ENCODE data around the gene ARL11.

The ARL11 gene

GRCh38 chr13:49670828-49671227 is 42.5 kb downstream of the ARL11 start:
- no peak overlapping the region for H3K4me3 ChIP-seq (ENCODE audit: control insufficient read depth, low read depth, low read length)
- no peak for DNase-seq (ENCODE audit: low read depth)
- TF ChIP-seq, protein P1, sequence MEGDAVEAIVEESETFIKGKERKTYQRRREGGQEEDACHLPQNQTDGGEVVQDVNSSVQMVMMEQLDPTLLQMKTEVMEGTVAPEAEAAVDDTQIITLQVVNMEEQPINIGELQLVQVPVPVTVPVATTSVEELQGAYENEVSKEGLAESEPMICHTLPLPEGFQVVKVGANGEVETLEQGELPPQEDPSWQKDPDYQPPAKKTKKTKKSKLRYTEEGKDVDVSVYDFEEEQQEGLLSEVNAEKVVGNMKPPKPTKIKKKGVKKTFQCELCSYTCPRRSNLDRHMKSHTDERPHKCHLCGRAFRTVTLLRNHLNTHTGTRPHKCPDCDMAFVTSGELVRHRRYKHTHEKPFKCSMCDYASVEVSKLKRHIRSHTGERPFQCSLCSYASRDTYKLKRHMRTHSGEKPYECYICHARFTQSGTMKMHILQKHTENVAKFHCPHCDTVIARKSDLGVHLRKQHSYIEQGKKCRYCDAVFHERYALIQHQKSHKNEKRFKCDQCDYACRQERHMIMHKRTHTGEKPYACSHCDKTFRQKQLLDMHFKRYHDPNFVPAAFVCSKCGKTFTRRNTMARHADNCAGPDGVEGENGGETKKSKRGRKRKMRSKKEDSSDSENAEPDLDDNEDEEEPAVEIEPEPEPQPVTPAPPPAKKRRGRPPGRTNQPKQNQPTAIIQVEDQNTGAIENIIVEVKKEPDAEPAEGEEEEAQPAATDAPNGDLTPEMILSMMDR (conservative IDR thresholded peaks at IDR 0.05; ENCODE audit: control insufficient read depth, insufficient read depth, low read depth, low read length), result no peak

DNA sequence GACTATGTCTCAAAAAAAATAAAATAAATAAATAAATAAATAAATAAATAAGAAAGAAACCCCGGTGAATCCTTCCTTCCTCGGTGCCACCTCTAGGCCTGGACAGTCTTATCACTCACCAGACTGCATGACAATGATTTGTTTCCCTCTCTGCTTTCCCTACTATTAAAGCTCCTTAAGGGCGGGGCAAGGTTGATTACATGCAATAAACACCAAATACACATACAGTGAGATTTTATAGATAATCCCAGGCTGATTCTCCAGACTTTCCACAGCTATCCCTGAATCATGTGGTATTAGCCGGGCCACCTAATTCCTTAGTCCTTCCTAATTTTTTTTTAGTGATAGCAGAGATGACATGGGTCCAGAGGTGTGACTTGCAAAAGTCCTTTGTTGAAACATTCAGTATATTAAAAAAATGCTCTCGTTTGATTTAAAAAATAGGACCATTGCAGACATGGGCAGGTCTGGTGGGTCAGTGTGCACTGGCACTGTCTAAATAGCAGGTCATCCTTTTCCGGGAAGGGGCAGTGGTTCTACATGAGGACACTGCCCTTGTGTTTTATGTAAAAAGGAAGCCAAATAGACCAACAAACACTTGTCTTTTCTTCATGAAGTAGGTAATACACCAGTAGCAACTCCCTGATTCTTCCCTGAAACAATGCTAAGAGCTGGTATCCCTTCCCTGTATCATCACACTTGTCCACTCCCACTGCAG is 48.4 kb downstream of the ARL11 start:
- TF ChIP-seq, protein P1 (conservative IDR thresholded peaks at IDR 0.05; ENCODE audit: control insufficient read depth, insufficient read depth, low read depth, low read length), result no peak
- no peak for DNase-seq (ENCODE audit: low read depth)
- no peak overlapping the region for H3K4me3 ChIP-seq (ENCODE audit: control insufficient read depth, low read depth, low read length)

- H3K4me3 ChIP-seq (ENCODE audit: control insufficient read depth, low read depth, low read length), result no peak overlapping the region
- DNase-seq (ENCODE audit: low read depth), result no peak
- TF ChIP-seq, protein P1 (conservative IDR thresholded peaks at IDR 0.05; ENCODE audit: control insufficient read depth, insufficient read depth, low read depth, low read length), result no peak
Measured at GRCh38 chr13:49678191-49678914, 50.0 kb downstream of the ARL11 start.

GRCh38 chr13:49679246-49679645 is 50.9 kb downstream of the ARL11 start:
- DNase-seq (ENCODE audit: low read depth), result no peak
- TF ChIP-seq, protein P1 (conservative IDR thresholded peaks at IDR 0.05; ENCODE audit: control insufficient read depth, insufficient read depth, low read depth, low read length), result peak; percentile 16
- no peak overlapping the region for H3K4me3 ChIP-seq (ENCODE audit: control insufficient read depth, low read depth, low read length)

DNA sequence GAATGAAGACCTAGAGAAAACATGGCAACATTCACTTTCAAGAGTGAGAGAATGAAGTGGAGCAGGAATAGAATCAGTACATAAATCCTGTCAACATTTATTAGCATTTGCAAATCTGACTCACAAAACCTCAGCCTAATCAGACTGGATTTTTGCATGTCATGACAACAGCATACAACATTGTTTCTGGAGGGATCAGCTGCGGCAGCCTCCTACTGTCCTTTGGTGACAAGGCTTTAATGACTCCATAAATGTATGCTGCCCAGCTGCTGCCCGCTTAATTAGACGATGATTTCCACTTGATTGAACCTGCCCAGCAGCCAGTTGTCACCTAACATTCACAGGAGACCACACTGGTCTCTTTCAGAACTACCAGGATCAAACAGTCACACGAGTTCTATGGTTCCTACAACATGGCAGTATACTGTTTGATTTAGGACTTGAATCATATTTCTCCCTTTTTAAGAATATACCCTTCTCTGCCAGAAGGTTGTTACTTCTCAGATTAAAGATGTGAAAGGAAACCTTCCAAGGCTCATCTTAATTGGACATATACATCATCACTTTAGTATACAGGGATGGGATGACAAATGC is 53.6 kb downstream of the ARL11 start:
- peak; percentile 46 for DNase-seq (ENCODE audit: low read depth)
- TF ChIP-seq, protein P1 (conservative IDR thresholded peaks at IDR 0.05; ENCODE audit: control insufficient read depth, insufficient read depth, low read depth, low read length), result no peak
- H3K4me3 ChIP-seq (ENCODE audit: control insufficient read depth, low read depth, low read length), result no peak overlapping the region

All from fibroblast of mammary gland (primary cell).